ENCODE results near the gene BRSK2. TPM values are rescaled to one million over a fixed set of nuclear protein-coding genes. Genes with fewer than 3 reads are reported as not detected.
A peak's percentile ranks its signal among the peaks of the same experiment; 100 is the strongest.

Gene BRSK2
- total and polyA plus RNA-seq, 2 of the 4 experiments (the other 2 are of a cell fraction): 0.18 to 0.62 TPM

DNA sequence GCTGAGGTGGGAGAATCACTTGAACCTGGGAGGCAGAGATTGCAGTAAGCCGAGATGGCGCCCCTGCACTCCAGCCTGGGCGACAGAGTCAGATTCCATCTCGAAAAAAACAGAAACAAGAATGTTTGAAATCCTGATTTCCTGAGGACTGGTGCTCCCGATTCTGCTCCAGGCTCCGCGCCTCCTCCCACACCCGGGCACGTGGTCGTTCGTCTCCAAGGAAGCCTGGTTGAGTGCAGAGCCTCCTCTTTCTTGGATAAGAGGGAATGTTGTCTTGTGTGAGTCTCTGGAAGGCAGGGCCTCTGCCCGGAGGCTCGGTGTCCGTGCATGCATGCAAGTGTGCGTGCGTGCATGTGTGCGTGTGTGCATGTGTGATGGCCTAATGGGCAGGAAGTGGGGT, 30.1 kb downstream of the BRSK2 start:
- Histone ChIP-seq H3K9ac (ENCODE audit: low read depth, low read length) (no peak overlapping the region), H3K27me3 (ENCODE audit: control insufficient read depth, insufficient read depth, low read length) (no peaks in the 10 kb centered on the region), H3K27ac (ENCODE audit: insufficient read depth, low read length) (no peak overlapping the region), H2BK20ac (ENCODE audit: low read depth, low read length) (no peak overlapping the region), H2BK5ac (ENCODE audit: low read depth, low read length, poor library complexity, severe bottlenecking) (no peak overlapping the region), H2BK15ac (ENCODE audit: low read depth, low read length) (no peak overlapping the region), H3K4me3 (ENCODE audit: insufficient read depth, low read depth, low read length) (no peak overlapping the region), H2AK5ac (ENCODE audit: low read depth, low read length) (no peak overlapping the region), H4K8ac (ENCODE audit: low read depth in 2 of 2, low read length in 2 of 2) (no peak overlapping the region), H3K14ac (replicated peaks; ENCODE audit: low read depth, low read length) (no peak overlapping the region), H4K5ac (ENCODE audit: low read depth, low read length) (no peak overlapping the region), H2AFZ (replicated peaks; ENCODE audit: low read length, poor library complexity) (peak overlapping the region; percentile 63), H4K20me1 (ENCODE audit: insufficient read depth, low read length) (no peaks in the 10 kb centered on the region), H3K9me1 (ENCODE audit: insufficient read depth, low read length) (no peaks in the 10 kb centered on the region), H2BK120ac (ENCODE audit: low read depth, low read length) (no peak overlapping the region), H3K36me3 (ENCODE audit: control insufficient read depth, insufficient read depth, low read length) (no peaks in the 10 kb centered on the region), H3K23ac (ENCODE audit: low read depth, low read length) (no peak overlapping the region), H4K91ac (ENCODE audit: insufficient read depth, low read depth, low read length) (no peak overlapping the region), H2AK9ac (replicated peaks; ENCODE audit: low read depth, low read length, poor library complexity) (no peak overlapping the region), H3K79me1 (ENCODE audit: low read depth in 1 of 2, low read length in 2 of 2) (no peaks in the 10 kb centered on the region), H3K4ac (ENCODE audit: low read depth, low read length) (no peak overlapping the region), H3K4me1 (ENCODE audit: control insufficient read depth, insufficient read depth, low read length) (no peaks in the 10 kb centered on the region), H3K18ac (ENCODE audit: low read depth, low read length) (no peak overlapping the region), H3K9me3 (ENCODE audit: control insufficient read depth, insufficient read depth, low read length) (peaks cover 28% of the 10 kb centered on the region), H3K56ac (ENCODE audit: extremely low read depth, insufficient read depth, low read length) (no peak overlapping the region), H3K4me2 (ENCODE audit: low read depth, low read length) (no peak overlapping the region)
- in situ Hi-C loops (cut with MboI; ENCODE audit: low sequenced_read_pairs): no loop called here
- no peak for DNase-seq
- 73% methylated on average over 13 of the region's 17 CpGs; no CpG with 5 or more reads in 1 of the 2 experiments for WGBS, 2 experiments (ENCODE audit: extremely low coverage in 2 of 2, insufficient read length in 1 of 2)
- ChIA-PET POLR2A (ENCODE audit: unreplicated experiment) (no interaction called here), CTCF (no interaction called here)
- dilution Hi-C loops (cut with HindIII; ENCODE audit: low sequenced_read_pairs, unreplicated experiment): no loop called here
- ATAC-seq (ENCODE audit: low read depth): no peak
- no TSS peak for BruUV-seq (replicated peaks)
- TF ChIP-seq, protein P1, sequence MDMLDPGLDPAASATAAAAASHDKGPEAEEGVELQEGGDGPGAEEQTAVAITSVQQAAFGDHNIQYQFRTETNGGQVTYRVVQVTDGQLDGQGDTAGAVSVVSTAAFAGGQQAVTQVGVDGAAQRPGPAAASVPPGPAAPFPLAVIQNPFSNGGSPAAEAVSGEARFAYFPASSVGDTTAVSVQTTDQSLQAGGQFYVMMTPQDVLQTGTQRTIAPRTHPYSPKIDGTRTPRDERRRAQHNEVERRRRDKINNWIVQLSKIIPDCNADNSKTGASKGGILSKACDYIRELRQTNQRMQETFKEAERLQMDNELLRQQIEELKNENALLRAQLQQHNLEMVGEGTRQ (IDR thresholded peaks at IDR 0.05; ENCODE audit: low read depth, low read length): no peak
- TF ChIP-seq MAZ (IDR thresholded peaks at IDR 0.05; ENCODE audit: borderline replicate concordance, low read depth, low read length): no peak
- intact Hi-C loops (cut with micrococcal nuclease): no loop called here

Data from IMR-90 (cell line).